Transverse colon (tissue), 4 donors: ENCODE measurements around the gene SLC2A4. TPM values are rescaled to one million over a fixed set of nuclear protein-coding genes. Genes with fewer than 3 reads are reported as not detected.
A peak's percentile ranks its signal among the peaks of the same experiment; 100 is the strongest.

Experiments
- DNase-seq: peaks from one replicate; pipeline ENCODE4 v3.0.0-alpha.2; 2019
- H3K27ac ChIP-seq, 4 donors: fragments of 200-600 bp; sonication (generic); 2 replicates each; pipeline ENCODE4 v1.5.1; 2016 to 2018; ENCODE audit warnings: inconsistent platforms in 4 of 4
- H3K27me3 ChIP-seq: fragments of 200-600 bp; sonication (generic); 2 replicates; pipeline ENCODE4 v1.5.1; 2017; ENCODE audit warnings: inconsistent platforms
- H3K36me3 ChIP-seq, 4 donors: fragments of 200-600 bp; sonication (generic); 2 replicates each; pipeline ENCODE4 v1.5.1; 2017 to 2019; ENCODE audit warnings: inconsistent platforms in 4 of 4
- H3K4me1 ChIP-seq, 4 donors: fragments of 200-600 bp; sonication (generic); 2 replicates each; pipeline ENCODE4 v1.5.1; 2017 to 2020; ENCODE audit warnings: inconsistent platforms in 4 of 4
- H3K4me3 ChIP-seq, 4 donors: fragments of 200-600 bp; sonication (generic); 1 replicate in 1 of 4; 2 replicates in 3 of 4; pipeline versions ENCODE4 v1.5.1 to v1.6.1; 2017 to 2019; ENCODE audit warnings: inconsistent platforms in 4 of 4
- H3K9me3 ChIP-seq, 2 donors: fragments of 200-600 bp; sonication (generic); 2 replicates each; pipeline ENCODE4 v1.5.1; 2017 to 2019; ENCODE audit warnings: inconsistent platforms in 2 of 2
- CTCF ChIP-seq, 5 experiments: fragments of 200-600 bp in 3 of 5; fragments of 450-650 bp in 2 of 5; sonication (generic) in 3 of 5; IDR thresholded peaks; 1 replicate in 2 of 5; 2 replicates in 3 of 5; pipeline ENCODE4 v1.5.1; 2016 to 2017; ENCODE audit warnings: antibody characterized with exemption in 5 of 5, inconsistent platforms in 3 of 5, mild to moderate bottlenecking in 2 of 5, moderate library complexity in 1 of 5
- EP300 ChIP-seq: sonication (generic); formaldehyde crosslinking; IDR thresholded peaks from one replicate; pipeline ENCODE4 v1.6.1; 2017; ENCODE audit warnings: antibody characterized with exemption, low read depth
- POLR2A ChIP-seq: fragments of 450-650 bp; IDR thresholded peaks from one replicate; pipeline ENCODE4 v1.6.1; 2016; ENCODE audit warnings: antibody characterized with exemption, mild to moderate bottlenecking, moderate library complexity
- POLR2AphosphoS5 ChIP-seq, 3 donors: sonication (generic); formaldehyde crosslinking; IDR thresholded peaks; one replicate each; pipeline ENCODE4 v1.6.1; 2016; ENCODE audit warnings: antibody characterized with exemption in 3 of 3
- WGBS, 2 donors: methylation state at CpG; one replicate each; pipeline ENCODE4 v1.1.5; 2018; ENCODE audit warnings: low coverage in 1 of 2; 5-methylcytosine and 5-hydroxymethylcytosine counted together
- in situ Hi-C, 4 donors: fragments of 200-750 bp; cut with MboI; loops; one replicate each; pipeline versions ENCODE4 v1.15.0 to v1.15.1; 2017; ENCODE audit warnings: low sequenced_read_pairs in 3 of 4, low pct_ligation_motif_present in 1 of 4, low pct_unique_long_range_greater_than_20kb in 1 of 4
- intact Hi-C: fragments of 100-400 bp; cut with DNase I; formaldehyde crosslinking; loops from one replicate; pipeline ENCODE4 v1.15.1; 2023; ENCODE audit warnings: low total_unique reads
- total RNA-seq, 4 donors: library from RNA; depleted of rRNA; stranded (reverse); fragments of >200 nt; gene quantifications; one replicate each; pipeline ENCODE4 v1.1.0, GENCODE V29; 2016

The SLC2A4 gene
- total RNA-seq, 4 donors from 2014 or later = 9.7 to 35.5 (median 20.3) TPM

GRCh38 chr17:7322520-7323194 lies 41.1 kb downstream of the SLC2A4 start:
- no peak for DNase-seq
- Histone ChIP-seq H3K4me1 (peaks cover 0 to 1% (median 0%) of the 10 kb centered on the region in 4 donors), H3K9me3 (no peaks in the 10 kb centered on the region), H3K4me3 (no peak overlapping the region), H3K27ac (no peak overlapping the region), H3K27me3 (no peaks in the 10 kb centered on the region), H3K36me3 (peaks cover 0 to 23% (median 7%) of the 10 kb centered on the region in 4 donors)
- intact Hi-C loops = no loop called here
- TF ChIP-seq EP300 (no peak), POLR2A (no peak), CTCF (IDR thresholded peaks at IDR 0.05) (no peak), POLR2AphosphoS5 (IDR thresholded peaks at IDR 0.05) (no peak)
- WGBS, 2 donors = 95% methylated on average over 22 of the region's 22 CpGs; no CpG with 5 or more reads in 1 of the 2 donors
- in situ Hi-C loops = no loop called here

- intact Hi-C loops = no loop called here
- 66% methylated on average over 39 of the region's 39 CpGs; no CpG with 5 or more reads in 1 of the 2 donors for WGBS, 2 donors
- peak; percentile 78 to 91 (median 87) for TF ChIP-seq CTCF (IDR thresholded peaks at IDR 0.05)
- no peak for TF ChIP-seq POLR2A
- peaks cover 0 to 23% (median 6%) of the 10 kb centered on the region in 4 donors for H3K36me3 ChIP-seq
- H3K27me3 ChIP-seq = no peaks in the 10 kb centered on the region
- no peaks in the 10 kb centered on the region for H3K9me3 ChIP-seq
- H3K4me3 ChIP-seq = no peak overlapping the region
- peaks cover 3 to 12% (median 7%) of the 10 kb centered on the region in 4 donors for H3K4me1 ChIP-seq
- DNase-seq = peak; percentile 65
- in situ Hi-C loops = no loop called here
- H3K27ac ChIP-seq = no peak overlapping the region
These were observed 42.4 kb downstream of the SLC2A4 start for GRCh38 chr17:7323731-7324437.

GRCh38 chr17:7324438-7324779 lies 42.9 kb downstream of the SLC2A4 start:
- Histone ChIP-seq H3K27me3 (no peaks in the 10 kb centered on the region), H3K4me1 (peaks cover 3 to 12% (median 7%) of the 10 kb centered on the region in 4 donors), H3K27ac (no peak overlapping the region), H3K36me3 (peaks cover 0 to 23% (median 6%) of the 10 kb centered on the region in 4 donors), H3K9me3 (no peaks in the 10 kb centered on the region), H3K4me3 (no peak overlapping the region)
- intact Hi-C loops = no loop called here
- 82% methylated on average over 3 of the region's 3 CpGs; no CpG with 5 or more reads in 1 of the 2 donors for WGBS, 2 donors
- peak in 2 of 5 experiments; percentile 7 to 24 for TF ChIP-seq CTCF (IDR thresholded peaks at IDR 0.05)
- TF ChIP-seq EP300 = no peak
- DNase-seq = no peak
- in situ Hi-C loops = no loop called here

GRCh38 chr17:7325031-7325528 lies 43.6 kb downstream of the SLC2A4 start:
- no peaks in the 10 kb centered on the region for H3K27me3 ChIP-seq
- in situ Hi-C loops (loop anchor here in 1 of 4 donors (25.0 kb wide), 1 partner anchor 288 kb away; the partner anchor contains the start of genes SLC16A11 and SLC16A13), intact Hi-C loops (no loop called here)
- WGBS, 2 donors = 94% methylated on average over 19 of the region's 19 CpGs; no CpG with 5 or more reads in 1 of the 2 donors
- H3K27ac ChIP-seq = no peak overlapping the region
- H3K9me3 ChIP-seq = no peaks in the 10 kb centered on the region
- H3K36me3 ChIP-seq = peaks cover 0 to 22% (median 6%) of the 10 kb centered on the region in 4 donors
- H3K4me3 ChIP-seq = no peak overlapping the region
- DNase-seq = no peak
- TF ChIP-seq POLR2AphosphoS5 (IDR thresholded peaks at IDR 0.05) (no peak), POLR2A (no peak), EP300 (no peak), CTCF (IDR thresholded peaks at IDR 0.05) (no peak)
- peaks cover 3 to 13% (median 7%) of the 10 kb centered on the region in 4 donors for H3K4me1 ChIP-seq
